A673 (cell line): ENCODE measurements around the gene WDR37. TPM values are rescaled to one million over a fixed set of nuclear protein-coding genes. Genes with fewer than 3 reads are reported as not detected.

Experiments
- BruUV-seq: library from RNA; stranded (reverse); fragments of 400-500 nt; replicated peaks from 2 replicates; lab custom pipeline; 2021; lab: Mats Ljungman, UMichigan
- CTCF ChIA-PET: fragments of 300-600 bp; sonication (Branson Sonifier 250); formaldehyde crosslinking; loops from one replicate; lab custom pipeline; 2022; ENCODE audit warnings: antibody characterized with exemption; lab: Charles Lee
- POLR2A ChIA-PET: fragments of 300-600 bp; sonication (Branson Sonifier 250); formaldehyde crosslinking; loops from one replicate; lab custom pipeline; 2022; ENCODE audit warnings: antibody characterized with exemption; ENCODE audit not compliant: low non-redundant PET; lab: Charles Lee
- DNase-seq: peaks from one replicate; pipeline ENCODE4 v3.0.0-alpha.2; 2015; ENCODE audit warnings: low spot score
- H3K27ac ChIP-seq: fragments of 200-600 bp; sonication (generic); 2 replicates; pipeline ENCODE4 v1.5.1; 2016; ENCODE audit warnings: mixed run types, low read depth, mild to moderate bottlenecking, mixed read lengths, antibody characterized with exemption, low read length; ENCODE audit not compliant: poor library complexity, severe bottlenecking
- H3K27me3 ChIP-seq: fragments of 200-600 bp; sonication (generic); replicated peaks from 2 replicates; pipeline ENCODE4 v1.6.1; 2017; ENCODE audit warnings: mixed run types, low read depth, mild to moderate bottlenecking, mixed read lengths, antibody characterized with exemption, low read length; ENCODE audit not compliant: insufficient read depth, poor library complexity
- H3K36me3 ChIP-seq: fragments of 200-600 bp; sonication (generic); 2 replicates; pipeline ENCODE4 v1.6.1; 2016; ENCODE audit warnings: mixed run types, mild to moderate bottlenecking, mixed read lengths, antibody characterized with exemption, low read length; ENCODE audit not compliant: insufficient read depth, poor library complexity, severe bottlenecking
- H3K4me1 ChIP-seq: fragments of 200-600 bp; sonication (generic); 2 replicates; pipeline ENCODE4 v1.6.1; 2017; ENCODE audit warnings: mixed run types, mild to moderate bottlenecking, mixed read lengths, antibody characterized with exemption, low read length; ENCODE audit not compliant: insufficient read depth, poor library complexity, severe bottlenecking
- H3K4me3 ChIP-seq: fragments of 200-600 bp; sonication (generic); 2 replicates; pipeline ENCODE4 v1.5.1; 2016; ENCODE audit warnings: low read depth, mixed run types, mild to moderate bottlenecking, mixed read lengths, low read length; ENCODE audit not compliant: poor library complexity, severe bottlenecking
- H3K9me3 ChIP-seq: fragments of 200-600 bp; sonication (generic); 2 replicates; pipeline ENCODE4 v1.6.1; 2016; ENCODE audit warnings: mixed run types, low read depth, mild to moderate bottlenecking, mixed read lengths, antibody characterized with exemption, low read length; ENCODE audit not compliant: poor library complexity, severe bottlenecking
- CTCF ChIP-seq: fragments of 300-800, 200-600 bp; sonication (generic); conservative IDR thresholded peaks from 2 replicates; pipeline ENCODE4 v1.5.1; 2017; ENCODE audit warnings: low read depth, mild to moderate bottlenecking, antibody characterized with exemption, low read length, moderate library complexity, mixed read lengths
- EZH2 ChIP-seq: fragments of 200-600 bp; sonication (generic); IDR thresholded peaks from 2 replicates; pipeline ENCODE4 v1.6.1; 2017; ENCODE audit warnings: borderline replicate concordance, low read depth, mild to moderate bottlenecking, mixed read lengths, antibody characterized with exemption, low read length; ENCODE audit not compliant: poor library complexity, severe bottlenecking
- intact Hi-C: fragments of 100-400 bp; cut with micrococcal nuclease; formaldehyde crosslinking; loops from one replicate; pipeline ENCODE4 v1.10.0; 2022; ENCODE audit not compliant: unreplicated experiment
- total RNA-seq: library from RNA; stranded (reverse); gene quantifications from 2 replicates; pipeline ENCODE4 v1.2.3, GENCODE V29; 2021

Gene WDR37
- total RNA-seq, 1 experiment from 2014 or later: 12.6 TPM

- intact Hi-C loops: no loop called here
- Histone ChIP-seq H3K36me3 (peaks cover 17% of the 10 kb centered on the region), H3K4me1 (peaks cover 11% of the 10 kb centered on the region), H3K9me3 (no peaks in the 10 kb centered on the region), H3K4me3 (no peak overlapping the region), H3K27me3 (no peaks in the 10 kb centered on the region), H3K27ac (no peak overlapping the region)
- DNase-seq: no peak
- CTCF ChIA-PET: no interaction called here
- BruUV-seq: no TSS peak
- TF ChIP-seq CTCF: no peak
- POLR2A ChIA-PET: no interaction called here
Observed at GRCh38 chr10:1126461-1126860, 70.3 kb downstream of the WDR37 start.

GRCh38 chr10:1127629-1128028 lies 71.4 kb downstream of the WDR37 start:
- CTCF ChIA-PET: no interaction called here
- Histone ChIP-seq H3K27me3 (no peaks in the 10 kb centered on the region), H3K36me3 (peaks cover 17% of the 10 kb centered on the region), H3K4me3 (no peak overlapping the region), H3K27ac (no peak overlapping the region), H3K9me3 (no peaks in the 10 kb centered on the region), H3K4me1 (peaks cover 4% of the 10 kb centered on the region)
- POLR2A ChIA-PET: no interaction called here
- TF ChIP-seq CTCF (no peak), EZH2 (no peak)
- intact Hi-C loops: no loop called here
- no peak for DNase-seq
- BruUV-seq: no TSS peak

- Histone ChIP-seq H3K9me3 (no peaks in the 10 kb centered on the region), H3K4me1 (no peaks in the 10 kb centered on the region), H3K36me3 (peaks cover 17% of the 10 kb centered on the region), H3K27me3 (no peaks in the 10 kb centered on the region), H3K4me3 (no peak overlapping the region), H3K27ac (no peak overlapping the region)
- DNase-seq: no peak
- no peak for TF ChIP-seq EZH2
- TF ChIP-seq CTCF: no peak
- CTCF ChIA-PET: no interaction called here
- POLR2A ChIA-PET: no interaction called here
- no TSS peak for BruUV-seq
- intact Hi-C loops: no loop called here
Observed at GRCh38 chr10:1128115-1128514, 71.9 kb downstream of the WDR37 start.
